HEK293T (cell line): ENCODE results near the gene MEAK7.

ENCODE experiments used
- CTCF ChIA-PET: fragments of 350-600 bp; formaldehyde crosslinking; extraction: SDS; loops from one replicate; lab custom pipeline; 2021; ENCODE audit warnings: antibody characterized with exemption, inconsistent platforms; lab: Yijun Ruan, JAX
- POLR2A ChIA-PET: fragments of 350-600 bp; formaldehyde crosslinking; extraction: SDS; loops from one replicate; lab custom pipeline; 2020; ENCODE audit warnings: antibody characterized with exemption, inconsistent platforms; lab: Yijun Ruan, JAX
- DNase-seq: peaks from one replicate; pipeline ENCODE4 v3.0.0; 2012; ENCODE audit warnings: mixed read lengths; ENCODE audit errors: extremely low spot score
- ARNT ChIP-seq: fragments of 450-650 bp; IDR thresholded peaks from 2 replicates; pipeline ENCODE4 v1.6.1; 2017; ENCODE audit warnings: mild to moderate bottlenecking
- BHLHE40 ChIP-seq: fragments of 450-650 bp; IDR thresholded peaks from 2 replicates; pipeline ENCODE4 v1.6.1; 2016; ENCODE audit warnings: mild to moderate bottlenecking, moderate library complexity, borderline replicate concordance
- CTBP1 ChIP-seq: fragments of 450-650 bp; IDR thresholded peaks from 2 replicates; pipeline ENCODE4 v1.6.1; 2016; ENCODE audit warnings: borderline replicate concordance
- ELF4 ChIP-seq: fragments of 450-650 bp; IDR thresholded peaks from 2 replicates; pipeline ENCODE4 v1.6.1; 2017; ENCODE audit warnings: antibody characterized with exemption
- FOXA1 ChIP-seq: fragments of 450-650 bp; IDR thresholded peaks from 2 replicates; pipeline ENCODE4 v1.6.1; 2016; ENCODE audit warnings: mild to moderate bottlenecking
- FOXK2 ChIP-seq: fragments of 450-650 bp; IDR thresholded peaks from 2 replicates; pipeline ENCODE4 v1.6.1; 2016; ENCODE audit warnings: mild to moderate bottlenecking
- FOXM1 ChIP-seq: fragments of 450-650 bp; IDR thresholded peaks from 2 replicates; pipeline ENCODE4 v1.6.1; 2017; ENCODE audit warnings: mild to moderate bottlenecking, borderline replicate concordance
- HDGF ChIP-seq: fragments of 450-650 bp; IDR thresholded peaks from 2 replicates; pipeline ENCODE4 v1.6.1; 2017; ENCODE audit warnings: antibody characterized with exemption, borderline replicate concordance
- L3MBTL2 ChIP-seq: fragments of 450-650 bp; conservative IDR thresholded peaks from 2 replicates; pipeline ENCODE4 v1.6.1; 2016; ENCODE audit warnings: mild to moderate bottlenecking
- LEF1 ChIP-seq: fragments of 450-650 bp; IDR thresholded peaks from 2 replicates; pipeline ENCODE4 v1.6.1; 2017; ENCODE audit warnings: mild to moderate bottlenecking, borderline replicate concordance
- NFRKB ChIP-seq: fragments of 450-650 bp; IDR thresholded peaks from 2 replicates; pipeline ENCODE4 v1.6.1; 2016; ENCODE audit warnings: mild to moderate bottlenecking, moderate library complexity
- PKNOX1 ChIP-seq: fragments of 450-650 bp; IDR thresholded peaks from 2 replicates; pipeline ENCODE4 v1.6.1; 2016
- SP1 ChIP-seq: fragments of 450-650 bp; IDR thresholded peaks from 2 replicates; pipeline ENCODE4 v1.6.1; 2017
- SUZ12 ChIP-seq: fragments of 450-650 bp; IDR thresholded peaks from 2 replicates; pipeline ENCODE4 v1.6.1; 2016; ENCODE audit warnings: mild to moderate bottlenecking
- TARDBP ChIP-seq: fragments of 450-650 bp; IDR thresholded peaks from 2 replicates; pipeline ENCODE4 v1.6.1; 2016
- ZNF384 ChIP-seq: fragments of 450-650 bp; IDR thresholded peaks from 2 replicates; pipeline ENCODE4 v1.6.1; 2016

The MEAK7 gene

DNA sequence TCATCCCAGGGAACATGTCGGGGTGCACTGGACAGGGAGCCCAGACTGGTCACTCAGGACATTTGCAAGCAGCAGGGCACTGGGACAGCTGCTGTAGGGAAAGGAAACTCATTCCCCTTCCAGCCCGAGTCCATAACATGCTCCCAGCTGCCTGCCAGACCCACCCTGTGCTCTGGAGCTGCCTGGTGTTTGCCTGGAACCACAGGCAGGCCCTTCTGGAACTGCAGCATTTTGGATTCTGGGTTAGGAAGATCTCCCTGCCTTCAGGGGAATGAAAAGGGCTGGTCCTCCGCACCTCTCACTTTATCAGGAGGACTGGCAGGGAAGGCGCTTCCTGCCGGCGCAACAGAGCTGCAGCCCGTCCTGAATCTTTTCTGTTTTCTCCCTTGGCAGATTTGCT lies 41.2 kb downstream of the MEAK7 start:
- CTCF ChIA-PET, result no interaction called here
- POLR2A ChIA-PET, result no interaction called here
- DNase-seq, result no peak
- no peak for TF ChIP-seq FOXK2

GRCh38 chr16:84462296-84463210 lies 41.9 kb downstream of the MEAK7 start:
- ChIA-PET POLR2A (no interaction called here), CTCF (interaction anchor here (0.6 kb wide), 1 partner anchor 535 kb away, joined by 4 read pairs; no protein-coding TSS in a partner anchor)
- TF ChIP-seq ELF4, result no peak
- no peak for TF ChIP-seq BHLHE40
- TF ChIP-seq SUZ12, result no peak
- no peak for DNase-seq

DNA sequence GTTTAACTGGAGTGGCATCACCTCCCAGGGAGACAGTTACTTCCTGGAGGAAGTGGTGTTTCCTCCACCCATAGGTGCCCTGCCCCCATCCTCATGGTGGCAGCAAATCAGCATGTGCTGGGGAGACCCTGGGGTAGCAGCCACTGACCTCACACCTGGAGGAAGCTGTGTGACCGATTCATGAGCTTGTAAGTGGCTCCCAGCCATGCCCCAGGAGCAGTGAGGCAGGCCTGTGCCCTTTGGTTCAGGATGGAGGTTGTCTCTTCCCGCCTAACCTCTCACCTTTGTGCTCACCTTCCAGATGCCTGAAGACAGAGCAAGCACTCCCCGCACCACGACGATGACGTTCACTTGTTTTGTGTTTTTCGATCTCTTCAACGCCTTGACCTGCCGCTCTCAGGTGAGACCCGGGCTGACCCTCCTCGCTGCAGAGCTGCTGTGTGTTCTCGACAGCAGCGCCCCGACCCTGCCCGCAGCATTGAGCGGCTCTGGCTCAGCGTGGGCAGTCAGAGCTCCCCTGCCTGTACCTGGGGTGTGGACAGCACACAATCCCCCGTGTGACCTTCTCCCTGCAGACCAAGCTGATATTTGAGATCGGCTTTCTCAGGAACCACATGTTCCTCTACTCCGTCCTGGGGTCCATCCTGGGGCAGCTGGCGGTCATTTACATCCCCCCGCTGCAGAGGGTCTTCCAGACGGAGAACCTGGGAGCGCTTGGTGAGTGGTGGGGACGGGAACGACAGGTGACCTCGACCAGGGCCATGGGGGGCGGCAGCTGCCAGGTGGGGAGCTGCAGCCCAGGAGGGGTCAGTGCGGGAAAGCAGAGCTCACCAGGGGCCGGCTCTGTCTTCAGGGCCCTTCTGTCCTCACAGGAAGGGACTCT lies 42.8 kb downstream of the MEAK7 start:
- no peak for TF ChIP-seq HDGF
- TF ChIP-seq ARNT, result no peak
- no peak for TF ChIP-seq FOXM1
- no peak for TF ChIP-seq PKNOX1
- no peak for TF ChIP-seq SUZ12
- CTCF ChIA-PET, result interaction anchor here (0.6 kb wide), 2 partner anchors 15 to 535 kb away, joined by 3 to 4 read pairs; no protein-coding TSS in a partner anchor
- DNase-seq, result no peak
- POLR2A ChIA-PET, result no interaction called here

DNA sequence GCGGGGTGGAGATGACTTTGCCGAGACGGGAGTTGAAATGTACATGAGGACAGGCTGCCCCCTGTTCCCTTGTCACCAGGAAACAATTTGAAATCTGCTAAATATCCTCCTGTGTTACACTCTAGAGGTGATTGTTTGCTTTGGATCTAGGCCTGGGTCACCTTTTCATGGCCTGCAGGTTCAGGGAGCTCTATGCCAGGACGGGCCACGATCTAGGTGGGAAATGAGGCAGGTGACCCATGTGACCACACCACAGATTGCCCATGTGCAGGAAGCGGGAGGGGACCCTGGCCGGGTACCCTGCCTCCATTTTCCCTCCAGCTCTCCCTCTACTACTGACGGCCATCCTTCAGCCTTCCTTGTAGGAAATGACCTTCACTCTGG lies 43.4 kb downstream of the MEAK7 start:
- POLR2A ChIA-PET, result no interaction called here
- TF ChIP-seq SUZ12 (no peak), FOXM1 (no peak), ELF4 (no peak), ZNF384 (no peak)
- no peak for DNase-seq
- CTCF ChIA-PET, result interaction anchor here (0.6 kb wide), 1 partner anchor 14 kb away, joined by 3 read pairs; no protein-coding TSS in a partner anchor

DNA sequence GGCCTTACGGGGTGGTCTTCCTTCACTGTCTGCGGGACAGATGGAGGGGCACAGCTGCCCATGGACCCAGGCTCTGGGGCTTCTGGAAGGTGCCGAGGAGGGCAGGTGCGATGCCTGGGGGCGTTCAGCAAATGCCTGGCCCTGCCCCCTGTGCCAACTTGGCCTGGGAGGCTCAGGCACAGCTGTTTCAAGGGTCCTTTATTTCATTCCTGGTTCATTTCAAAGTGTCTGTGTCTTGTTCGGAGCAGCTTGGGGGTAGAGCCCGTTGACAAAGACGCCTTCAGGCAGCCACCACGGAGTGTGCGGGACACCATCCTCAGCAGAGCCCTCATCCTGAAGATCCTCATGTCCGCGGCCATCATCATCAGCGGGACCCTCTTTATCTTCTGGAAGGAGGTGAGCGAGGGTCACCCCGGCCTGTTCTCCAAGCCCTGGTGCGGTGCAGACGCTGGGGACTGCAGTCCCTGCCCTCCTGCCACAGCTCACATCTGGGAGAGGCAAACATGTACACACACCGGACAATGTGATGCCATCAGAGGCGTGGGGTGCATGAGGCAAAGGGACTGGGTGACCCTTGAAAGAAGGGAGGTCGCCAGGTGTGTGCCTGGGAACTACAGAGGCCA lies 43.9 kb downstream of the MEAK7 start:
- POLR2A ChIA-PET, result no interaction called here
- DNase-seq, result no peak
- CTCF ChIA-PET, result no interaction called here
- TF ChIP-seq ARNT, result no peak
- no peak for TF ChIP-seq L3MBTL2
- TF ChIP-seq NFRKB, result no peak
- no peak for TF ChIP-seq SP1
- TF ChIP-seq CTBP1, result no peak
- no peak for TF ChIP-seq LEF1
- TF ChIP-seq FOXK2, result no peak
- no peak for TF ChIP-seq HDGF
- TF ChIP-seq ZNF384, result no peak
- no peak for TF ChIP-seq FOXM1
- no peak for TF ChIP-seq TARDBP
- TF ChIP-seq FOXA1, result no peak
- no peak for TF ChIP-seq BHLHE40
- no peak for TF ChIP-seq SUZ12

- DNase-seq, result no peak
- no peak for TF ChIP-seq ZNF384
- TF ChIP-seq HDGF, result no peak
- TF ChIP-seq BHLHE40, result no peak
- TF ChIP-seq FOXA1, result no peak
- TF ChIP-seq TARDBP, result no peak
- TF ChIP-seq FOXK2, result no peak
- no peak for TF ChIP-seq SUZ12
- no peak for TF ChIP-seq L3MBTL2
- no peak for TF ChIP-seq ARNT
- ChIA-PET POLR2A (no interaction called here), CTCF (no interaction called here)
Measured at GRCh38 chr16:84459941-84460405, 44.5 kb downstream of the MEAK7 start.

DNA sequence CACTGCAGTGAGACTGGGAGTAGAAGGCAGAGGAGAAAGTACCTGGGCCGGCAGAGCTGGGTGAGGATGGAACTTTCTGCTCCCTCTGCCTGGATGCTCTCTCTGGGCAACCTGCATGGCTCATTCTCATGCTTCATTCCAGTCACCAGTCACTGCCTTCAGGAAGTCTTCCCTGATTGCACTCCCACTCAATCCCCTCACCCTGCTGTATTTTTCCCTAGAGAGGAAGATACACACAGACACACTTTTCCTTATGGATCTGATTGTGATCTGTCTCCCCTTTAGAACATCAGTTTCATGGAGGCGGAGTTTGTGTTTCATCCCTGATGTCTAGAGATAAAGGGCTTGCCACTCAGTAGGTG lies 44.9 kb downstream of the MEAK7 start:
- TF ChIP-seq FOXM1, result no peak
- TF ChIP-seq L3MBTL2, result no peak
- TF ChIP-seq HDGF, result no peak
- no peak for TF ChIP-seq FOXK2
- TF ChIP-seq CTBP1, result no peak
- TF ChIP-seq PKNOX1, result no peak
- no peak for TF ChIP-seq SUZ12
- no peak for TF ChIP-seq ARNT
- TF ChIP-seq TARDBP, result no peak
- no peak for TF ChIP-seq ZNF384
- no peak for TF ChIP-seq NFRKB
- no peak for TF ChIP-seq BHLHE40
- no peak for TF ChIP-seq FOXA1
- no peak for TF ChIP-seq ELF4
- no peak for TF ChIP-seq LEF1
- TF ChIP-seq SP1, result no peak
- ChIA-PET CTCF (no interaction called here), POLR2A (no interaction called here)
- DNase-seq, result no peak
